ENCODE measurements around the gene RAI1.

- TF ChIP-seq RCOR1 (IDR thresholded peaks at IDR 0.05; ENCODE audit: low read depth, low read length) (no peak), REST (IDR thresholded peaks at IDR 0.05) (no peak), CTCF (IDR thresholded peaks at IDR 0.05) (no peak), CBX2 (IDR thresholded peaks at IDR 0.05; ENCODE audit: borderline replicate concordance, low read depth) (no peak), MAX (IDR thresholded peaks at IDR 0.05) (no peak), MYC (IDR thresholded peaks at IDR 0.05; ENCODE audit: borderline replicate concordance, low read length) (no peak), USF2 (IDR thresholded peaks at IDR 0.05) (no peak), PBX3 (IDR thresholded peaks at IDR 0.05) (no peak), EP300 (IDR thresholded peaks at IDR 0.05) (no peak), POLR2A (IDR thresholded peaks at IDR 0.05; ENCODE audit: low read length) (no peak), JUN (IDR thresholded peaks at IDR 0.05) (no peak)
Observed at GRCh38 chr17:17696085-17696484, 14.8 kb downstream of the RAI1 start.

All from A549 (cell line).